AML-193 (cell line): ENCODE results near the gene LRFN4.

ENCODE experiments used
- DNase-seq, 2 experiments: peaks; one replicate each; lab custom pipeline; 2025; lab: John Stamatoyannopoulos, UW

LRFN4 gene

GRCh38 chr11:66845143-66845875, 11.6 kb upstream of the LRFN4 start:
- no peak for DNase-seq

GRCh38 chr11:66845876-66846212, 11.0 kb upstream of the LRFN4 start:
- DNase-seq, result no peak

DNA sequence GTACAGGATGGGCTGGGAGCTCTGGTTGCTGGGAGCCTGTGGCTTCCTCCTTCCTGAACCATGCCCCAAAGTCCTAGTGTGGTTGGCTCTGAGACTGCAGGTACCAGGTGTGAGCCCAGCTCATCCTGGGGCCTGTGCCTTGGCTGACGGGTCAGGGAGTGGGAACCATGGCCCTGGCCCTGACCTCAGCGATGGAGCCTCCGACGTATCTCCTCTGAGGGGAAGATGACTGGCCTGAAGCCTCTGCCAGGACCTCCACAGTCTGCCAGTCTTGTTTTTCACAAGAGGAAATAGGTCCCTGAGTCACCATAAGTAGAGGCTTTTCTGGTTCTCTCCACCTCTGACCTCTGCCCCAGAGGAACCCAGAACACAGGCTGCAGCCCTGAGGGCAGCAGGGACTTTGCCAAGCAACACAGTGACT, 10.2 kb upstream of the LRFN4 start:
- peak; percentile 29 to 31 for DNase-seq

GRCh38 chr11:66847461-66848232, 9.2 kb upstream of the LRFN4 start:
- no peak for DNase-seq

DNA sequence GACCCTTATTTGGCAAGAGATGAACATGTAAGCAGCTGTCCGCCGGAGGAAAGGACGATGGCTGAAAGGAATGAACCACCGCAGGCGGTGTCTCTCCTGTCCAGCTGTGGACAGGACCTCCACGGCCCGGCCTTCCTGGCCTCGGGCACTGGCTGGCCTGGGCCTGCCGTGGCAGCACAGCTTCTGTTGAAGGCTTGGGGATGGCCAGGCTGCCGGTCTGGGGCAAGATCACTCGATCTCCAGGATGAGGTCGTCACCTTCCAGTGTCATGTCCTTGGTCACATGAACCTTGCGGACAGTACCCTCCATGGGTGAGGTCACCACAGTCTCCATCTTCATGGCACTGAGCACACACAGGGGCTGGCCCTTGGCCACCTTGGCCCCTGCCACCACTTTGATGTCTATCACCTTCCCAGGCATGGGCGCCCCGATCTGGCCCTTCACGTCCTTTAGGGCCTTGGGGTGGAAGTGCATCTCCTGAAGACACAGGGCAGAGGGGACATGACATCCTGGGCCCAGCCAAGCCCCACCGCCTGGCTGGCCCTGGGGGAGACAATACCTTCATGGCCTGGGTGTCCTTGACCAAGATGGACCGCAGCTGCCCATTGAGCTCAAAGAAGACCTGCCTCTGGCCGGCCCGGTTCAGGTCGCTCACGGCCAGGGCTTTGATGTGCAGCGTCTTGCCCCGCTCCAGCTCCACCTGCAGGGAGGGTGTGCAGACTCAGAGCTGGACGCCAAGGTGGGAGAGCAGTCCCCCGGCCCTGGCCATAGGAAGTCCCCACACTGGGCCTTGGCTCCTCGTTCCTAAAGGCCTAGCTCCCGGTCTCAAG, 8.0 kb upstream of the LRFN4 start:
- no peak for DNase-seq

DNA sequence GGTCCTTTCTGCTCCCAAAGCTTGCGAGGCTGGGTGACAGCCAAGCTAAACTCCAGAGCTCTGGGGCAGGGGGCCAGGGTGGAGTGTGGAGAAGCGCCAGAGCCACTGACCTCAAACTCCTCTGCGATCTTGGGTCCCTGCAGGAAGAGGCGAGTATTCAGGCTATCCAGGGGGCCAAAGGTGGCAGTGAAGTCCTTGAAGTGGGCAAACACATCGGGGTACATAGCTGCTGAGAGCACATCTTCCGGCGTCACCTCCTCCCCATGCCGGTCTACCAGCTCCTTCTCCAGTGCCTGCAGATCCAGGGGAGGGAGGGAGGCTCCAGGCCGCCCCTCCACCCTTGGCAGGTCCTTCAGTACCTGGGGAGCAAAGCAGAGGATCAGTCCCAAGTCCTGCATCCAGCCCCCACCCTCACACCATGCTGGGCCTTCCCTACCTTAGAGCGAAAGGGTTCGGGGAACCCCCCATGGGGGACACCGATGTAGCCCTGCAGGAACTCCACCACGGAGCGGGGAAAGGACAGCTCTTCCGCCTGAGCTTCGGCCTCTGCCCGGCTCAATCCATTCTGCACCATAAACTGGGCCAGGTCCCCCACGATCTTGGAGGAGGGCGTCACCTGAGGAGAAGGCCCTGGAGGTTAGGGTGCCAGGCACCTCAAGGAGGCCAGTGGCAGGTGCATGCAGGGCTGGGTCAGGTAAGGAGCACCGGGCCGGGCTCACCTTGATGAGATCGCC, 7.2 kb upstream of the LRFN4 start:
- no peak for DNase-seq

DNA sequence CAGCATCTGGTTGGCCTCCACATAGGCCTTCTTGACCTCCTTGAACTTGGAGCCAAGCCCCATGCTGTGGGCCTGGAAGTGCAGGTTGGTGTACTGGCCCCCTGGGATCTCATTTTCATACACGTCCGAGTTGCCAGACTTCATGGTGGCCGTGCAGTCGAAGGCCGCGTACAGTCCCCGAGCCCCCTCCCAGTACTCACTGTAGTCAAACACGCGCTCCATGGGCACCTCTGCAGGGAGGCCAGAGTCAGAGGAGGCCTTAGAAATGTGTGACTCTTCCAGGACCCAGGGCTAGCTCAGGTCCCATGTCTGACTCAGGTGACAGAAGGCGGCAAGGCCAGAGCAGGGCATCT, 6.7 kb upstream of the LRFN4 start:
- no peak for DNase-seq

DNA sequence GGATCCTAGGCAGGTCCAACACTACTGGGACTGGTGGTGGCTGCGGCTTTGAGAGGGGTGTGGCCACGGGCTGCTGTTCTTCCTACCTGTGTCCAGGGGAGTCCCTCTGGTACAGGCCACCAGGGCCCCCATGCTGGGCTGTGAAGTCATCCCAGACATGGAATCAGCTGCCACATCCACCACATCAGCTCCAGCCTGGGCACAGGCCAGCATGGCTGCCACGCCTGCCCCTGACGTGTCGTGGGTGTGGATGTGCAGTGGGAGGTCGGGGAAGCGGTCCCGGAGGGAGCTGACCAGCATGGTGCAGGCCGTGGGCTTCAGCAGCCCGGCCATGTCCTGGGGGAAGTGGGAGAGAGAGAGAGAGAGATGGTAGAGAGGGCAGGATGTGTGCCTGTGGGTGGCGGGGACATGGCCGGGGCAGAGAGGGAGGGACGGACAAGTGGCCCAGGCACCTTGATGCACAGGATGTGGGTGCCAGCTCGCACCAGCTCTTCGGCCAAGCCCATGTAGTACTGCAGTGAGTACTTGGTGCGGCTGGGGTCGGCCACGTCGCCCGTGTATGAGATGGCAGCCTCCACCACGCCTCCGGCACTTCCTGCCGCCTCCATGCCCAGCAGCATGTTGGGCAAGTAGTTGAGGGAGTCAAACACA, 6.2 kb upstream of the LRFN4 start:
- no peak for DNase-seq

GRCh38 chr11:66851239-66851596, 5.6 kb upstream of the LRFN4 start:
- DNase-seq, result no peak

DNA sequence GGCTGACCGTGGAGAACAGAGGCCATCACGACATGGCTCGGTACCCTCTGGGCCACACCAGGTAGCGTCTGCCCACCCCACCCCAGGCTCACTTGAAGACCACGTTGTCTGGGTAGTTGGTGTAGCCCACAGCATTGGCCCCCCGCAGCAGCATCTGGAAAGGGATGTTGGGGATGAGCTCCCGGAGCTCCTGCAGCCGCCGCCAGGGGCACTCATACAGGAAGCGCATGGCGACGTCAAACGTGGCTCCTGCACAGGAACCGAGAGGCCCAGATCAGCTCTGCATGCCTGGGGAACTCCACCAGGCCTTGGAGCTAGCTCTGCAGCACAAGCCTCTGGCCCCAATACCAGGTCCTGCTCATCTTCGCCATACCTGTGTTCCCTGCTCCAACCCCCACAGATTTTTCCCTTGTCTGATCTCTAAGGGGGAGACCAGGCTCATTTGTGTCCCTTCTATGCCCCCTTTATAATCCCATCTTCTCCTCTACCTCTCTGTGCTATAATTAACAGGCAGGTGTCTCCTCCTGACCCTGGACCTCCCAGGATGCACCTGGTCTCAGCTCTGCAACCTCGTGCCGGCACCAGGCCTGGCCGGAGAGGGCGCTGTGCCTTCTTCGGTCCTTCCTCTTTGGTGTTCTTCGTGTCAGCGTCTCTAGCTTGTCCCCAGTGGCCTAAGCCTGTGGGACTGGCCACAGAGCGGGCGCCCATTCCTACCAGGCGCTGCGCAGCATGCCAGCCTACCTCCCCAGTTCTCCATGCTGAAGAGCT, 5.0 kb upstream of the LRFN4 start:
- DNase-seq, result no peak

DNA sequence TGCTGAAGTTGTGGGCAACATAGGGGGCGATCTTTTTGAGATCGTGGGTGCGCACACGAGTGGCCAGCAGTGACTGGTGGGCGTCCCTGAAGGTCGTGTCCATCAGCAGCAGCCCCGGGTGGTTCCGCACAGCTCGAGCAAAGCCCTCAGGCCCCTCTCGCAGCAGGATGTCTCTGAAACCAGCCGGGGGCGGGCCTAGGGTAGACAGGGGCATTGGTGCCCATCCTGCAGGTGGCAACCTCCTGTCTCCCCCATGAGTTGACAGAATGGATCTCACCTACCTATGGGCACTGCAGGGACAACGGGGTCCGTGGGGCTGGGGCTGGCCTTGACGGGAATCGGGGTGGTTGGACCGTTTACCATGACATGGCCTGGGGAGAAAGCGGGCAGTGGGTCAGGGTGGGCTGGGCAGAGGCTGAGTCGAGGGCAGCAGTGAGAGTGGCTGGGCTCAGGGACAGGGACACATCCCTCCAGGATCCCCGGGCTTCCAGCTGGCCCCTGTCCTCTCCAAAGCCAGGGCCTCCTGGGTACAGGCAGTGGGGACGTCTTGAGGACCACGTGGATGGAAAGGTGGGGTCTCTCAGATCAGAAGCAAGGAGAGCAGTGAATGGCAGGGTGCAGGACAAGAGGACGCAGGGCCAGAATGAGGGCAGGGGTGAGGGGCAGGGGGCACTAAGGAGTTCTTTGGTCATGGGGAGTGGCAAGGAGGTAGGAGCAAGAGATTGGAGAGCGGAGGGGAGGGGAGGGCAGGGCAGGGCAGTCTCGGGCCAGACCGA, 4.2 kb upstream of the LRFN4 start:
- DNase-seq, result no peak

- DNase-seq, result no peak
These were observed 3.3 kb upstream of the LRFN4 start for GRCh38 chr11:66853242-66854229.

GRCh38 chr11:66854231-66854661, 2.6 kb upstream of the LRFN4 start:
- DNase-seq, result no peak

DNA sequence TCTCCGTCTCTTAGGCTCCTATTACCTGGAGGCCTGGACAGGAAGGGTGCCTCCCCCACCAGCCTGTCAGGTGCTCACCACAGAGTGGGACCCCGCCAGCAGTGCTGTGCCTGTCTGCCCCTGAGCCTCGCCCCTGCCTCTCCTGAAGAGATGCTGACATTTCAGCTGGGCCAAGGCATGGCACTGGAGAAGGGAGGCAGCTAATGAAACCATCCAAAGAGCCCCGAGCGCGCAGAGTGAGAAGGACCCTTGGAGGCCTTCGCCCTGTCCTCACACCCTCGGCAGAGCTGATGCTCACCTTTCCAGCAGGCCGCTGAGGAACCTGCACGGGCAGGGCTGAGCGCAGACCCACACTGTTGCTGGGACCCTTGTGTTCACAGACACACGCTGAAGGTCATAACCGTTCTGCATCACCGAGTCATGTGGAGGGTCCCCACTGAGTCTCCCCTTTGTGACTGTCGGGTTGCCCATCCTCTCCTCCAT, 2.1 kb upstream of the LRFN4 start:
- no peak for DNase-seq

DNA sequence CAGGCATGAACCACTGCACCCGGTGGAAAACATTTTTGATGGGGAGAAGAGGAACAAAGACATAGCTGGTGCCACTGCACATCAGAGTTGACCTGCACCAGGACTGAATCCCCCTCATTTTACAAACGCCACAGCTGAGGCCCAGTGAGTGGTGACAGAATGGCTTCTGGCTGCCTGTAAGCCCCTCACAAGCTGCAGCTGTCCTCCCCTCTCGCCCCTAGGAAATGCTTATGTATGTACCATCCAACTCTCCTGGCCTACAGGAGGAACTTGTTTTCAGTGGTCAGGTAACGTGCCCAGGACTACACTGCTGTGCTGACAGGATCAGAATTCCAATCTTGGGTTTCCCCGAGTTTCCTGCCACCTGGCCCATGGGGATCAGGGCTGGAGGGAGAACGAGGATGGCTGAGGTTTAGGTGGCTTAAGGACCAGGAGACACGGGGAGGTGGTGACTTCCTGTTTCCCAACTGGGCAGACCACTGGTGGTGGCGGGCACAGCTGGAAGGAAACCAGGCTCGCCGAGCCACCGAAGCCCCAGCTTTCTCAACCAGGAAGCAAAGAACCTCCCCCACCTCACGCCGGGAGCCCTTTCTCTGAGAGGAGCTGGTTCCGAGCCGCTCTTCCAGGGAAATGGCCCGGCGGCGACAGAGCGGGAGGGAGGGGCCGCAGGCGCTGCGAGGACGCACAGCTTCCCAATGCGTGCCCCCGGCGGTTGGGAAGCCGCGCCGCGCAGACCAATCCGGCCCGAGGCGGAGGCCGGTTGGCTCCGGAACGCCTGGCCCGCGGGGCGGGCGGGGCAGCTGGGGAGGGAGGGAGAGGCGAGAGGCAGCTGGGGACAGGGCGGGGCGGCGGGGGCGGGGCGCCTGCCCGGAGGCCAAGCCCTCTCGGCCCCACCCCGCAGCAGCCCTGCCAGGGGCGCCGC, 1.0 kb upstream of the LRFN4 start:
- peak; percentile 74 to 77 for DNase-seq

DNA sequence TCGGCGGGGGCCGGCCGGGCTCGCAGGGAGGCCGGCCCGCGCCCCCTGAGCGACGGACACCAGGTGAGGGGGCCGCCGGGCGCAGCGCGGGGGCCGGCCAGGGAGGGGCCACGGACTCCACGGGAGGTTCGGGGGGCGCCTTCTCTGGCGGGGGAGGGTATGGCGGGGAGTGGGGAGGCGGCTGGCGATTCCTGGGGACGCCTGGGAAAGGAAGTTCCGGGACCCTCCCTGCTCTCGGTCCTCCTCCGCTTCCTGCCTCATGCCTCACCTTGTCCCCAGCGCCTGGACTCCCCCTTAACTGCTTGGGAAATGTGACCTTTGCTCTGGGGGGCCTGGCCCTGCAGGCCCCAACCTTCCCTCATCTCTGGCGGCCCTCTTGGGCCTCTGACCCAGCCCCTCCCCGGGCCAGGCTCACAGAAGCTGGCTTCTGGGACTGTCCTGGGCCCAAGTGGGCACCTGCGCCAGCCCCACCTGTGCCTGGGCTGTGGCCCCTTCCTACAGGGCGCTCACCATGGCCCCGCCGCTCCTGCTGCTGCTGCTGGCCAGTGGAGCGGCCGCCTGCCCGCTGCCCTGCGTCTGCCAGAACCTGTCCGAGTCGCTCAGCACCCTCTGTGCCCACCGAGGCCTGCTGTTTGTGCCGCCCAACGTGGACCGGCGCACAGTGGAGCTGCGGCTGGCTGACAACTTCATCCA, 516 bp downstream of the LRFN4 start:
- DNase-seq, result no peak

DNA sequence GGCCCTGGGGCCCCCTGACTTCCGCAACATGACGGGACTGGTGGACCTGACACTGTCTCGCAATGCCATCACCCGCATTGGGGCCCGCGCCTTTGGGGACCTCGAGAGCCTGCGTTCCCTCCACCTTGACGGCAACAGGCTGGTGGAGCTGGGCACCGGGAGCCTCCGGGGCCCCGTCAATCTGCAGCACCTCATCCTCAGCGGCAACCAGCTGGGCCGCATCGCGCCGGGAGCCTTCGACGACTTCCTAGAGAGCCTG, 992 bp downstream of the LRFN4 start:
- DNase-seq, result no peak
